GM20000 (cell line): ENCODE measurements around the gene ZC3H18.

Experiments
- DNase-seq: peaks from one replicate; pipeline ENCODE4 v3.0.0; 2012; ENCODE audit warnings: low spot score
- TF ChIP-seq, protein P1 (sequence below): IDR thresholded peaks from 2 replicates; pipeline ENCODE4 v1.5.1; 2012; ENCODE audit warnings: mild to moderate bottlenecking, control low read depth; ENCODE audit errors: extremely low read depth, missing control alignments

ZC3H18 gene

DNA sequence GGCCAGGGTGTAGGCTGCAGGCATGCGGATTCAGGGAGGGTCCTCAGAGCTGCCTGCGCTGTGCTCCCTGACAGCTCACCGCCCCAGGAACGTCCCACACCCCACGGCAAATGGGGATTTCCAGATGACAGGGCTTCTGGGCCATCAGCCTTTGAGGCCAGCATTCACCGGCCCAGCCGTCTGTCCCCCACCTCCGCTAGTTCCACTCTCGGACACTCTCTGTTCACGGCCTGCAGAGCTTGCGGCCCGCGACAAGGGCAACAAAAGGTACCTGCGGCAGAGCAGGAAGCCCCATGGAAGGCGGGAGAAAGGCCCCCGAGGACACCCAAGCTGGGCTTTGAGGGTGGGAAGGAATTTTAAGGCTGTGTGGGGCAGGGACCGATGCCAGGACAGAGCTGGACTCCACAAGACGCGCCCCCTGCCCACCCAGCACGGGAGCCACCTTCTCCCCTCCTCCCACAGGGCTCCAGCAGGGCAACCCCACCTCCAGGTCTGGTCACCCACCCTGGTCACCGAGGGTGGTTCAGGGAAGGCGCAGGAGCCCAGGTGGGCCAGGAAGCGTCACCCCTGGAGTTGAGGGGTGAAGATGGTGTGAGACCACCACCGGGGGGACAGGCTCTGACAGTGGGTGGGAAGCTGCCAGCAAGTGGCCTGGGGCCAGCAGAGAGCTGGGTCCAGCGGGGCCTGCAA, 86.2 kb downstream of the ZC3H18 start:
- no peak for DNase-seq
- TF ChIP-seq, protein P1, sequence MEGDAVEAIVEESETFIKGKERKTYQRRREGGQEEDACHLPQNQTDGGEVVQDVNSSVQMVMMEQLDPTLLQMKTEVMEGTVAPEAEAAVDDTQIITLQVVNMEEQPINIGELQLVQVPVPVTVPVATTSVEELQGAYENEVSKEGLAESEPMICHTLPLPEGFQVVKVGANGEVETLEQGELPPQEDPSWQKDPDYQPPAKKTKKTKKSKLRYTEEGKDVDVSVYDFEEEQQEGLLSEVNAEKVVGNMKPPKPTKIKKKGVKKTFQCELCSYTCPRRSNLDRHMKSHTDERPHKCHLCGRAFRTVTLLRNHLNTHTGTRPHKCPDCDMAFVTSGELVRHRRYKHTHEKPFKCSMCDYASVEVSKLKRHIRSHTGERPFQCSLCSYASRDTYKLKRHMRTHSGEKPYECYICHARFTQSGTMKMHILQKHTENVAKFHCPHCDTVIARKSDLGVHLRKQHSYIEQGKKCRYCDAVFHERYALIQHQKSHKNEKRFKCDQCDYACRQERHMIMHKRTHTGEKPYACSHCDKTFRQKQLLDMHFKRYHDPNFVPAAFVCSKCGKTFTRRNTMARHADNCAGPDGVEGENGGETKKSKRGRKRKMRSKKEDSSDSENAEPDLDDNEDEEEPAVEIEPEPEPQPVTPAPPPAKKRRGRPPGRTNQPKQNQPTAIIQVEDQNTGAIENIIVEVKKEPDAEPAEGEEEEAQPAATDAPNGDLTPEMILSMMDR = no peak

DNA sequence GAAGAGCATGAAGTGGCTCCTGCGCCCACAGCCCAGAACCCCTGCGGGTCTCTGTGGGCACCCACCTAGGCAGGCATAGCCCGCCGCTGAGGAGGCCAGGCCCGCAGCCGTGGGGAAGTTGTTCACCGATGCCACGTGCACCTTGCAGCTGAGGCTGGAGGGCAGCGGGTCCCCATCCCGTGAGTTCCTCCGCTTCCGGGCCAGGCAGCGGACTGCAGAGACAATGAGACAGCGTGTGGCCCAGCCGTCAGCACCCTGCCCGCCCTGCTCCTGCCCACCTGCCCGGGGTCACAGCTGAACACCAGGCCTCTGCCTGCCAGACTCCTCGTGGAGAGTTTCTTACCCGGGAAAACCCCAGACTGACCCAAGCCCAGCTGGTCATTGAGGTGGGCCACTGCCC, 87.2 kb downstream of the ZC3H18 start:
- DNase-seq = no peak
- TF ChIP-seq, protein P1 = no peak

DNA sequence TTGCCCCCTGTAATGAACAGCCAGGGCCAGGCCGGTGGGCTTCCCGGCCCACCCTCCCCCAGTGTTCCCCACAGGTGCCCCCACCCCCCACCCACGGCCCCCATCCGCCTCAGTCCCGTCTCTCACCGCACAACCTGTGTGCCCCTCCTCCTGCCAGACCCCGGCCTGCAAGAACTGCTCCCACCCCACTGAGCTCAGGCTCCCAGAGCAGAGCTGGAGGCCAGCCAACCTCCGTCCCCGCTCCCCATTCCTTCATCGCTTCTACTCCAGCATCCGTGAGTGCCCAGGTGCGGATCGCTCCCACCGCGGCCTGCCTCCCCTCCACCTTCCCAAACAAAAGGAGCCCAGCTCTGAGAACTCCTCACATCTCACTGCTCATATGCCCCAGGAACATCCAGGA, 88.5 kb downstream of the ZC3H18 start:
- TF ChIP-seq, protein P1 = no peak
- no peak for DNase-seq

DNA sequence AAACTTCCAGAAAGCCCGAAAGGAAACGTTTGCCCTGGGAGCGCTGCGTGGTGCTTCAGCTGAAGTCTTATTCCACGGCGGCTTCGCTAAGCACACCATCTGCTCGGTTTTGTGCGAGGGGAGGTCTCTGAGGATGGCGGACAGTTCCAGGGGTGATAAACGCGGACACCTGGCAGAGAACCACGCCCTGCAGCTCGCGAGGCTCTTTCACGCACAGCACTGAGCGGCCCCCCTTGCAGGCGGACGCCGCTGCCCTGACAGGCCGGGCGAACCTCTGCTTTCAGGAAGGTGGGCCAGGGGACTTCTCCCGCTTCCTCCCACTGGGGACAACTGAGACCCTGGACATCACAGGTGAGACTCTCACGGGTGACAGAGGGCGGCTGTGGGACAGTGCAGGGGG, 89.0 kb downstream of the ZC3H18 start:
- DNase-seq = no peak
- TF ChIP-seq, protein P1 = no peak

DNA sequence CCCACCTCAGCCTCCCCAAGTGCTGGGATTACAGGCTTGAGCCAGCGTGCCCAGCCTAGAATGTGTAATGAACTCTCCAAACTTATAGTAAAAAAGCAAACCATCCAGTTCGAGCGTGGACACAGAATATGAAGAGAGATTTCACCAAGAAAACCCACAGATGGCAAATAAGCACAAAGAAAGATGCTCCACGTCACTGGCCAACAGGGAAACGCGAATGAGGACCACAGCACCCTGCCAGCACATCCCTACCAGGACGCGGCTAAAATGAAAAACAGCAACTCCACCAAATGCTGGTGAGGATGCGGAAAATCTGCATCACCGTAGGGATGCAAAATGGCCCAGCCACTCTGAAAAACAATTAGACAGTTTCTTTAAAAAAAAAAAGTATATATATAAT, 91.3 kb downstream of the ZC3H18 start:
- TF ChIP-seq, protein P1 = no peak
- DNase-seq = no peak

DNA sequence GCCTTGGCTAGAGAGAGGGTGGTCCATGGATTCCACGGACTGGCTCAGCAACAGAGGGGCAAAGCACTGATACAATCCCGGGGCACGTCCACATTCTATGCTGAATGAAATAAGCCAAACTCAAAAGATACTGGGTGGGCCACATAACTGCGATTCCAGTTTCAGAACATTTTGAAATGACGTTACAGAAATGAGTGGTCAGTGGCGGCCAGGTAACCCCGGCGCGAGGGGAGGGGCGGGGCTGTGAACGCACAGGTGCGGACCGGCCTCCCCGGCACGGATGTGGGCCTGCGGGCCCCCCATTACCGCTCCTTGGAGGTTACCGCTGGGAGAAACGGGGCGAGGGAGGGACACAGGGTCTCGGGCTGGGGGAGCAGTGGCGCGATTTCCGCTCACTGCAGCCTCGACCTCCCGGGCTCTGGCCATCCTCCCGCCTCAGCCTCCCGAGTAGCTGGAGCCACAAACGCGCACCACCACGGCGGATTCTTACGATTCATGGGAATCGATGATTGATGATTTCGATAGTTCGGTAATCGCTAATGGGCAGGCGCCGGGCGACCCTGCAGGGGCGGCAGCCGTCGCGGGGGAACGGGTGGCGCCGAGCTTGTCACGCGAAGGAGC, 92.1 kb downstream of the ZC3H18 start:
- DNase-seq = no peak

More for the DNA sequence above, 92.1 kb downstream of the ZC3H18 start:
- TF ChIP-seq, protein P1 = no peak
